ENCODE data around the gene RIMBP2. TPM values are rescaled to one million over a fixed set of nuclear protein-coding genes. Genes with fewer than 3 reads are reported as not detected.

The RIMBP2 gene
- total RNA-seq, 1 donor from 2014 or later, result not detected

- intact Hi-C loops (cut with micrococcal nuclease), result no loop called here
These were observed 144.4 kb downstream of the RIMBP2 start for GRCh38 chr12:130571734-130572133.

- intact Hi-C loops (cut with micrococcal nuclease), result no loop called here
These were observed 145.0 kb downstream of the RIMBP2 start for GRCh38 chr12:130571089-130571488.

GRCh38 chr12:130569521-130569920 lies 146.6 kb downstream of the RIMBP2 start:
- intact Hi-C loops (cut with micrococcal nuclease), result no loop called here

GRCh38 chr12:130568501-130568900 lies 147.6 kb downstream of the RIMBP2 start:
- intact Hi-C loops (cut with micrococcal nuclease), result no loop called here

- intact Hi-C loops (cut with micrococcal nuclease), result no loop called here
These were observed 148.1 kb downstream of the RIMBP2 start for GRCh38 chr12:130568041-130568440.

- intact Hi-C loops (cut with micrococcal nuclease), result no loop called here
These were observed 149.5 kb downstream of the RIMBP2 start for GRCh38 chr12:130566446-130567155.

GRCh38 chr12:130565189-130565588 lies 150.9 kb downstream of the RIMBP2 start:
- intact Hi-C loops (cut with micrococcal nuclease), result no loop called here

- intact Hi-C loops (cut with micrococcal nuclease), result no loop called here
These were observed 152.8 kb downstream of the RIMBP2 start for GRCh38 chr12:130563323-130563722.

GRCh38 chr12:130562716-130563115 lies 153.4 kb downstream of the RIMBP2 start:
- intact Hi-C loops (cut with micrococcal nuclease), result no loop called here

- intact Hi-C loops (cut with micrococcal nuclease), result no loop called here
These were observed 155.8 kb downstream of the RIMBP2 start for GRCh38 chr12:130560321-130560720.

GRCh38 chr12:130559806-130560205 lies 156.3 kb downstream of the RIMBP2 start:
- intact Hi-C loops (cut with micrococcal nuclease), result no loop called here

GRCh38 chr12:130557886-130558765 lies 158.0 kb downstream of the RIMBP2 start:
- intact Hi-C loops (cut with micrococcal nuclease), result loop anchor here (1.0 kb wide), 1 partner anchor 35 kb away; no protein-coding TSS in a partner anchor

GRCh38 chr12:130557201-130557600 lies 158.9 kb downstream of the RIMBP2 start:
- intact Hi-C loops (cut with micrococcal nuclease), result loop anchor here (1.0 kb wide), 1 partner anchor 34 kb away; no protein-coding TSS in a partner anchor

GRCh38 chr12:130556486-130557055 lies 159.5 kb downstream of the RIMBP2 start:
- intact Hi-C loops (cut with micrococcal nuclease), result loop anchor here (1.0 kb wide), 1 partner anchor 33 kb away; no protein-coding TSS in a partner anchor

GRCh38 chr12:130555628-130556485 lies 160.2 kb downstream of the RIMBP2 start:
- intact Hi-C loops (cut with micrococcal nuclease), result no loop called here

- intact Hi-C loops (cut with micrococcal nuclease), result no loop called here
These were observed 160.9 kb downstream of the RIMBP2 start for GRCh38 chr12:130555221-130555620.

- intact Hi-C loops (cut with micrococcal nuclease), result no loop called here
These were observed 163.6 kb downstream of the RIMBP2 start for GRCh38 chr12:130552483-130552996.

GRCh38 chr12:130549361-130549760 lies 166.7 kb downstream of the RIMBP2 start:
- intact Hi-C loops (cut with micrococcal nuclease), result no loop called here

- intact Hi-C loops (cut with micrococcal nuclease), result no loop called here
These were observed 168.5 kb downstream of the RIMBP2 start for GRCh38 chr12:130547480-130548155.

GRCh38 chr12:130546494-130546893 lies 169.6 kb downstream of the RIMBP2 start:
- intact Hi-C loops (cut with micrococcal nuclease), result no loop called here
